Epidermal melanocyte (primary cell): ENCODE measurements around the gene OR12D3.
A peak's percentile ranks its signal among the peaks of the same experiment; 100 is the strongest.
"Not testable (repeated sequence)": the region's sequence is repeated elsewhere in the genome, so short reads cannot be mapped to it uniquely, and the experiment has no call there.

Source experiments
- DNase-seq: peaks from one replicate; pipeline ENCODE4 v3.0.0; 2011; ENCODE audit warnings: low spot score; ENCODE audit not compliant: insufficient read length

The OR12D3 gene, protein sequence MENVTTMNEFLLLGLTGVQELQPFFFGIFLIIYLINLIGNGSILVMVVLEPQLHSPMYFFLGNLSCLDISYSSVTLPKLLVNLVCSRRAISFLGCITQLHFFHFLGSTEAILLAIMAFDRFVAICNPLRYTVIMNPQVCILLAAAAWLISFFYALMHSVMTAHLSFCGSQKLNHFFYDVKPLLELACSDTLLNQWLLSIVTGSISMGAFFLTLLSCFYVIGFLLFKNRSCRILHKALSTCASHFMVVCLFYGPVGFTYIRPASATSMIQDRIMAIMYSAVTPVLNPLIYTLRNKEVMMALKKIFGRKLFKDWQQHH

GRCh38 chr6:29375191-29375590, at the start of gene OR12D3:
Gene OR12D3 (minus strand): TSS chr6:29375291. CDS start chr6:29375287, 4 bp downstream.
- no peak for DNase-seq

- no peak for DNase-seq
Measured at GRCh38 chr6:29424575-29424974, 49.5 kb upstream of the OR12D3 start.

DNA sequence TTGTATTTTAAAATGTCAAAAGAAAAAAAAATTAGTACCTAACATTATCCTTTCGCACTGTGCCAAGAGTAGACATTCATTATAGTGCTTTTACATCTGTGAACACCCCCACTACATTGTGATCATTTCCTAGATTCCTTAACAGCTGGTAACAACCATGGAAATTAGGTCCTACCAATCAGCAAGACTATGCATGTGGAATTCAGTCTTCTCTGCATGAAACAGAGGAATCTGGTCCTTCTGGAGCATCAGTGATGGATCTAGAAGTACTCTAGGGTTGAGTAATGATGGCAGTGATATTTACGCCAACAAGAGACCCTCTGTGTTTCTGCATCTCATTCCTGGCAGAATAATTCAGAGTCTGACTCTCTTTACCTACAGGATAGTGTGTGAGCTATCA, 49.1 kb upstream of the OR12D3 start:
- DNase-seq, result no peak

GRCh38 chr6:29419516-29419915, 44.4 kb upstream of the OR12D3 start:
- DNase-seq, result peak; percentile 24

DNA sequence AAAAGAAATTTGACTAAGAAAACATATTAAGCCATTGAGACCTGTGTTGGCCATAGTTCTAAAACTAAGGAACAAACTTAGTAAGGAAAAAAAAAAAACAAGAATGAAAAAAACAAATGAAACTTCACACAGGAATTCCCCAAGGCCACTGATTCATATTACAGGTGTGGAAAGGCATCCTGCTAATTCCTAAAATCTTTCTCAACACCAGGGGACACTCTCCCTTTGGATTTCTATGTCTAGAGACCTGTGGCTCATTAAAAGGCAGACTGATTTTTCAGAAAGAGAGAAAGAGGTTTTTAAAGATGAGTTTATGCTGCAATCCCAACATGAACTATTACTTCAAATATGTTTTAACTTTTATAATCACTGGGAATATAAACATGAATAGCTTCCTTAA, 39.5 kb upstream of the OR12D3 start, which contains the start of gene OR12D1:
Gene OR12D1 (plus strand): TSS at position 341 of the 400 bp plus-strand sequence.
- DNase-seq, result no peak

GRCh38 chr6:29403801-29404200, 28.7 kb upstream of the OR12D3 start:
- no peak for DNase-seq

- no peak for DNase-seq
Measured at GRCh38 chr6:29399525-29399924, 24.4 kb upstream of the OR12D3 start.

- DNase-seq, result no peak
Measured at GRCh38 chr6:29395331-29395730, 20.2 kb upstream of the OR12D3 start, which contains the start of gene OR12D2. Gene OR12D2 (plus strand): TSS chr6:29395631. CDS start chr6:29396700, 1,069 bp downstream.

- DNase-seq, result no peak
Measured at GRCh38 chr6:29388533-29388932, 13.4 kb upstream of the OR12D3 start.

DNA sequence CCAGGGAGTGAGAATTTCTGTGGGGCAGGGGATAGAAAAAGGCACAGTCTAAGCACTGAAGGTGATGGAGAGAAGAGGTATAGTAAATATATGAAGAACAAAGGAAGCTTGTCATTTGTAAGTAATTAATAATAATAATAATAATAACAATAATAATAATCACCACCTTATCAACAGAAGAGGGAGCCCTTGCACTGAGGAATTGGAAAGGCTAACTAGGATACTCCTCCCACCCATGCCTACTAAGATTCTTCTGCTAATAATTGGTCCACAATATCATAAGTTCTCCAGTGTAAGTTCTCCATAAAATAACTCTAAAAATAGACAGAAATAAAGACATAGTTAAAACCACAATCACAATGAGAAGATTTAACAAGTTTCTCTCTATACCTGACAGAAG, 912 bp upstream of the OR12D3 start:
- DNase-seq, result no peak

- DNase-seq, result no peak
Measured at GRCh38 chr6:29368765-29369164, 6.3 kb downstream of the OR12D3 start, which contains the start of gene OR5V1. Gene OR5V1 (minus strand): TSS chr6:29368865. CDS start chr6:29356195, 12,670 bp downstream.

DNA sequence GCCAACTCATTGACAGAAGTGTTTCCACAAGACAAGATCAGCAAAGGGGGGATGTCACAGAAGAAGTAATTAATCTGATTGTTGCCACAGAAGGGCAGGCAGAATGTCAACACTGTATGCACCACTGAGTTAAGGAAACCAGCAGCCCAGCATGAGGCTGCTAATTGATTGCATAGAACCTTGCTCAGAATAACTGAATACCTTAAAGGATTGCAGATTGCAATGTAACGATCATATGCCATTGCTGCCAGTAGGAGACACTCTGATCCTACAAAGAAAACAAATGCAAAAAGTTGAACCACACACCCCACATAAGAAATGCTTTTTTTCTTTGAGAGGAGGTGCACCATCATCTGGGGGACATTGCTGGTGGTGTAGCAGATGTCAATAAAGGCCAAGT, 19.5 kb downstream of the OR12D3 start:
- DNase-seq, result no peak

- DNase-seq, result no peak
Measured at GRCh38 chr6:29354980-29355379, 20.1 kb downstream of the OR12D3 start.

- DNase-seq, result not testable (repeated sequence)
Measured at GRCh38 chr6:29349348-29349747, 25.7 kb downstream of the OR12D3 start.

GRCh38 chr6:29345380-29345779, 29.7 kb downstream of the OR12D3 start:
- DNase-seq, result no peak

GRCh38 chr6:29336269-29336668, 38.8 kb downstream of the OR12D3 start:
- DNase-seq, result no peak

GRCh38 chr6:29332676-29333075, 42.4 kb downstream of the OR12D3 start:
- DNase-seq, result no peak

DNA sequence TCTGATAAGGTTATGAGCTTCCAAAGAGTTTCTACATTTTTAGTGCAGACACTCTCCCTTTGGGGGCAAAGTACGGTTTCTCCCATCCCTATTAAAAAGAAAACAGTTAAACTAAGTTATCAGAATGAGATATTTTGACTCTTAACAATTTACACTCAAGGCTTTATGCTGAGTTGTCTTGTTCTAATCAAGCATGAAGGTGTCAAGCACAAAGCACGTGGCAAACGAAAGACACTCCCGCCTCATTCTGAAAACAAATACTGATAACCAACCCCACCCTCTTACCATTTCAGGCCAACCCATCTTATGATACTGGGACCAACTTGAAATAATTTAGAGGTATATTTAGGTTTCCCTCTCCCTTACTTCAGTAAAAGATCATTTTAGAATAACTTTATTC, 49.3 kb downstream of the OR12D3 start:
- no peak for DNase-seq
